ENCODE data around the gene APOE.

The APOE gene

GRCh38 chr19:44903216-44903601, 2.4 kb upstream of the APOE start:
- TF ChIP-seq, protein P1, sequence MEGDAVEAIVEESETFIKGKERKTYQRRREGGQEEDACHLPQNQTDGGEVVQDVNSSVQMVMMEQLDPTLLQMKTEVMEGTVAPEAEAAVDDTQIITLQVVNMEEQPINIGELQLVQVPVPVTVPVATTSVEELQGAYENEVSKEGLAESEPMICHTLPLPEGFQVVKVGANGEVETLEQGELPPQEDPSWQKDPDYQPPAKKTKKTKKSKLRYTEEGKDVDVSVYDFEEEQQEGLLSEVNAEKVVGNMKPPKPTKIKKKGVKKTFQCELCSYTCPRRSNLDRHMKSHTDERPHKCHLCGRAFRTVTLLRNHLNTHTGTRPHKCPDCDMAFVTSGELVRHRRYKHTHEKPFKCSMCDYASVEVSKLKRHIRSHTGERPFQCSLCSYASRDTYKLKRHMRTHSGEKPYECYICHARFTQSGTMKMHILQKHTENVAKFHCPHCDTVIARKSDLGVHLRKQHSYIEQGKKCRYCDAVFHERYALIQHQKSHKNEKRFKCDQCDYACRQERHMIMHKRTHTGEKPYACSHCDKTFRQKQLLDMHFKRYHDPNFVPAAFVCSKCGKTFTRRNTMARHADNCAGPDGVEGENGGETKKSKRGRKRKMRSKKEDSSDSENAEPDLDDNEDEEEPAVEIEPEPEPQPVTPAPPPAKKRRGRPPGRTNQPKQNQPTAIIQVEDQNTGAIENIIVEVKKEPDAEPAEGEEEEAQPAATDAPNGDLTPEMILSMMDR (IDR thresholded peaks at IDR 0.05; ENCODE audit: borderline replicate concordance, control extremely low read depth, extremely low read depth, insufficient read depth, missing control alignments), result no peak
- in situ Hi-C loops (cut with MboI; ENCODE audit: low sequenced_read_pairs, unreplicated experiment), result no loop called here
- no peak for DNase-seq (ENCODE audit: low spot score)

- TF ChIP-seq, protein P1 (IDR thresholded peaks at IDR 0.05; ENCODE audit: borderline replicate concordance, control extremely low read depth, extremely low read depth, insufficient read depth, missing control alignments), result peak; percentile 97
- DNase-seq (ENCODE audit: low spot score), result peak; percentile 89
- in situ Hi-C loops (cut with MboI; ENCODE audit: low sequenced_read_pairs, unreplicated experiment), result no loop called here
Measured at GRCh38 chr19:44903602-44904425, 1.8 kb upstream of the APOE start.

DNA sequence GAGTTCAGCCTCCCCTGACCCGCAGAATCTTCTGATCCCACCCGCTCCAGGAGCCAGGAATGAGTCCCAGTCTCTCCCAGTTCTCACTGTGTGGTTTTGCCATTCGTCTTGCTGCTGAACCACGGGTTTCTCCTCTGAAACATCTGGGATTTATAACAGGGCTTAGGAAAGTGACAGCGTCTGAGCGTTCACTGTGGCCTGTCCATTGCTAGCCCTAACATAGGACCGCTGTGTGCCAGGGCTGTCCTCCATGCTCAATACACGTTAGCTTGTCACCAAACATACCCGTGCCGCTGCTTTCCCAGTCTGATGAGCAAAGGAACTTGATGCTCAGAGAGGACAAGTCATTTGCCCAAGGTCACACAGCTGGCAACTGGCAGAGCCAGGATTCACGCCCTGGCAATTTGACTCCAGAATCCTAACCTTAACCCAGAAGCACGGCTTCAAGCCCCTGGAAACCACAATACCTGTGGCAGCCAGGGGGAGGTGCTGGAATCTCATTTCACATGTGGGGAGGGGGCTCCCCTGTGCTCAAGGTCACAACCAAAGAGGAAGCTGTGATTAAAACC, 1.1 kb upstream of the APOE start:
- TF ChIP-seq, protein P1 (IDR thresholded peaks at IDR 0.05; ENCODE audit: borderline replicate concordance, control extremely low read depth, extremely low read depth, insufficient read depth, missing control alignments), result no peak
- DNase-seq (ENCODE audit: low spot score), result no peak
- in situ Hi-C loops (cut with MboI; ENCODE audit: low sequenced_read_pairs, unreplicated experiment), result no loop called here

- in situ Hi-C loops (cut with MboI; ENCODE audit: low sequenced_read_pairs, unreplicated experiment), result no loop called here
- TF ChIP-seq, protein P1 (IDR thresholded peaks at IDR 0.05; ENCODE audit: borderline replicate concordance, control extremely low read depth, extremely low read depth, insufficient read depth, missing control alignments), result no peak
- DNase-seq (ENCODE audit: low spot score), result no peak
Measured at GRCh38 chr19:44907613-44908012, 2.0 kb downstream of the APOE start.

DNA sequence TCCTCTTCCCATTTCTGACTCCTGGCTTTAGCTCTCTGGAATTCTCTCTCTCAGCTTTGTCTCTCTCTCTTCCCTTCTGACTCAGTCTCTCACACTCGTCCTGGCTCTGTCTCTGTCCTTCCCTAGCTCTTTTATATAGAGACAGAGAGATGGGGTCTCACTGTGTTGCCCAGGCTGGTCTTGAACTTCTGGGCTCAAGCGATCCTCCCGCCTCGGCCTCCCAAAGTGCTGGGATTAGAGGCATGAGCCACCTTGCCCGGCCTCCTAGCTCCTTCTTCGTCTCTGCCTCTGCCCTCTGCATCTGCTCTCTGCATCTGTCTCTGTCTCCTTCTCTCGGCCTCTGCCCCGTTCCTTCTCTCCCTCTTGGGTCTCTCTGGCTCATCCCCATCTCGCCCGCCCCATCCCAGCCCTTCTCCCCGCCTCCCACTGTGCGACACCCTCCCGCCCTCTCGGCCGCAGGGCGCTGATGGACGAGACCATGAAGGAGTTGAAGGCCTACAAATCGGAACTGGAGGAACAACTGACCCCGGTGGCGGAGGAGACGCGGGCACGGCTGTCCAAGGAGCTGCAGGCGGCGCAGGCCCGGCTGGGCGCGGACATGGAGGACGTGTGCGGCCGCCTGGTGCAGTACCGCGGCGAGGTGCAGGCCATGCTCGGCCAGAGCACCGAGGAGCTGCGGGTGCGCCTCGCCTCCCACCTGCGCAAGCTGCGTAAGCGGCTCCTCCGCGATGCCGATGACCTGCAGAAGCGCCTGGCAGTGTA, 2.7 kb downstream of the APOE start:
- in situ Hi-C loops (cut with MboI; ENCODE audit: low sequenced_read_pairs, unreplicated experiment), result no loop called here
- no peak for DNase-seq (ENCODE audit: low spot score)
- TF ChIP-seq, protein P1 (IDR thresholded peaks at IDR 0.05; ENCODE audit: borderline replicate concordance, control extremely low read depth, extremely low read depth, insufficient read depth, missing control alignments), result no peak

- no peak for DNase-seq (ENCODE audit: low spot score)
- in situ Hi-C loops (cut with MboI; ENCODE audit: low sequenced_read_pairs, unreplicated experiment), result no loop called here
- TF ChIP-seq, protein P1 (IDR thresholded peaks at IDR 0.05; ENCODE audit: borderline replicate concordance, control extremely low read depth, extremely low read depth, insufficient read depth, missing control alignments), result no peak
Measured at GRCh38 chr19:44908836-44909261, 3.3 kb downstream of the APOE start.
